SK-N-SH treated with all-trans-retinoic acid at 6 μM for 48 hours (cell line): ENCODE data around the gene DNASE1L1.

ENCODE experiments used
- ATAC-seq: fragments of 200-7000 bp; cut with Tn5 transposase; 3 replicates; pipeline ENCODE4 v1.9.1; 2020; ENCODE audit warnings: mild to moderate bottlenecking, moderate library complexity
- ARNTL ChIP-seq: fragments of 450-650 bp; formaldehyde crosslinking; IDR thresholded peaks from 2 replicates; pipeline ENCODE4 v1.5.0; 2020; ENCODE audit warnings: low read depth, mild to moderate bottlenecking, moderate library complexity, borderline replicate concordance
- CREB5 ChIP-seq: fragments of 250-450 bp; sonication (Bioruptor Pico); IDR thresholded peaks from 2 replicates; pipeline ENCODE4 v1.5.1; 2020; ENCODE audit warnings: low read depth, mild to moderate bottlenecking, moderate library complexity
- CSDC2 ChIP-seq: fragments of 250-450 bp; sonication (Bioruptor Pico); IDR thresholded peaks from 2 replicates; pipeline ENCODE4 v1.5.0; 2020; ENCODE audit warnings: mild to moderate bottlenecking, moderate library complexity
- ESRRG ChIP-seq: fragments of 250-450 bp; sonication (Bioruptor Pico); IDR thresholded peaks from 2 replicates; pipeline ENCODE4 v1.6.1; 2021; ENCODE audit warnings: mild to moderate bottlenecking
- ISL1 ChIP-seq: fragments of 250-450 bp; sonication (Bioruptor Pico); IDR thresholded peaks from 2 replicates; pipeline ENCODE4 v2.1.2; 2022; ENCODE audit warnings: mild to moderate bottlenecking, moderate library complexity
- OSR1 ChIP-seq: fragments of 250-450 bp; sonication (Bioruptor Pico); IDR thresholded peaks from 2 replicates; pipeline ENCODE4 v1.8.0; 2022; ENCODE audit warnings: moderate library complexity, mild to moderate bottlenecking, inconsistent platforms
- PATZ1 ChIP-seq: fragments of 250-450 bp; sonication (Bioruptor Pico); IDR thresholded peaks from 2 replicates; pipeline ENCODE4 v1.8.0; 2020; ENCODE audit warnings: mild to moderate bottlenecking, moderate library complexity, borderline replicate concordance
- POU6F1 ChIP-seq: fragments of 250-450 bp; sonication (Bioruptor Pico); IDR thresholded peaks from 2 replicates; pipeline ENCODE4 v1.8.0; 2021; ENCODE audit warnings: low read depth, mild to moderate bottlenecking, moderate library complexity, borderline replicate concordance
- PPARA ChIP-seq: fragments of 250-450 bp; sonication (Bioruptor Pico); IDR thresholded peaks from 2 replicates; pipeline ENCODE4 v1.5.0; 2020; ENCODE audit warnings: mild to moderate bottlenecking, borderline replicate concordance
- RARB ChIP-seq: fragments of 250-450 bp; sonication (Bioruptor Pico); IDR thresholded peaks from 2 replicates; pipeline ENCODE4 v1.8.0; 2021; ENCODE audit warnings: mild to moderate bottlenecking, moderate library complexity
- SNAI2 ChIP-seq: fragments of 250-450 bp; sonication (Bioruptor Pico); IDR thresholded peaks from 2 replicates; pipeline ENCODE4 v1.5.0; 2020; ENCODE audit warnings: mild to moderate bottlenecking, moderate library complexity
- TCF4 ChIP-seq: fragments of 250-450 bp; sonication (Bioruptor Pico); IDR thresholded peaks from 2 replicates; pipeline ENCODE4 v1.8.0; 2021; ENCODE audit warnings: mild to moderate bottlenecking, moderate library complexity, borderline replicate concordance
- TOX ChIP-seq: fragments of 250-450 bp; sonication (Bioruptor Pico); IDR thresholded peaks from 2 replicates; pipeline ENCODE4 v1.8.0; 2021; ENCODE audit warnings: mild to moderate bottlenecking, moderate library complexity, borderline replicate concordance
- TSHZ2 ChIP-seq: fragments of 250-450 bp; sonication (Bioruptor Pico); IDR thresholded peaks from 2 replicates; pipeline ENCODE4 v1.5.0; 2020; ENCODE audit warnings: mild to moderate bottlenecking, moderate library complexity
- ZC3H10 ChIP-seq: fragments of 250-450 bp; sonication (Bioruptor Pico); IDR thresholded peaks from 2 replicates; pipeline ENCODE4 v1.5.1; 2021; ENCODE audit warnings: mild to moderate bottlenecking, moderate library complexity
- ZFP3 ChIP-seq: fragments of 250-450 bp; sonication (Bioruptor Pico); IDR thresholded peaks from 2 replicates; pipeline ENCODE4 v1.5.0; 2020; ENCODE audit warnings: mild to moderate bottlenecking, moderate library complexity
- ZFP30 ChIP-seq: fragments of 450-650 bp; formaldehyde crosslinking; IDR thresholded peaks from 2 replicates; pipeline ENCODE4 v1.5.0; 2022; ENCODE audit warnings: mild to moderate bottlenecking, moderate library complexity
- ZNF565 ChIP-seq: fragments of 450-650 bp; formaldehyde crosslinking; conservative IDR thresholded peaks from 2 replicates; pipeline ENCODE4 v1.5.0; 2020; ENCODE audit warnings: low read depth, mild to moderate bottlenecking, moderate library complexity
- ZNF70 ChIP-seq: fragments of 450-650 bp; formaldehyde crosslinking; IDR thresholded peaks from 2 replicates; pipeline ENCODE4 v1.5.0; 2020; ENCODE audit warnings: mild to moderate bottlenecking, moderate library complexity
- ZNF8 ChIP-seq: fragments of 450-650 bp; formaldehyde crosslinking; IDR thresholded peaks from 2 replicates; pipeline ENCODE4 v1.5.0; 2020; ENCODE audit warnings: mild to moderate bottlenecking, moderate library complexity

DNASE1L1 gene

GRCh38 chrX:154352466-154352865 lies 56.6 kb downstream of the DNASE1L1 start:
- ATAC-seq, result no peak
- TF ChIP-seq TOX (no peak), ESRRG (CRISPR knock-in tag) (no peak), PATZ1 (CRISPR knock-in tag) (no peak), ZC3H10 (CRISPR knock-in tag) (no peak), POU6F1 (no peak), CSDC2 (CRISPR knock-in tag) (no peak), TSHZ2 (CRISPR knock-in tag) (no peak), ZNF565 (no peak), ZNF70 (CRISPR knock-in tag) (no peak), TCF4 (no peak), OSR1 (no peak), RARB (no peak), ZFP3 (CRISPR knock-in tag) (no peak), CREB5 (CRISPR knock-in tag) (no peak), PPARA (no peak), ARNTL (CRISPR knock-in tag) (no peak), SNAI2 (CRISPR knock-in tag) (no peak), ISL1 (CRISPR knock-in tag) (no peak), ZFP30 (no peak), ZNF8 (no peak)
- TF ChIP-seq, all 23 proteins: peak for 0

GRCh38 chrX:154352012-154352401 lies 57.0 kb downstream of the DNASE1L1 start:
- ATAC-seq, result no peak
- no peak for TF ChIP-seq ISL1 (CRISPR knock-in tag)
- TF ChIP-seq OSR1, result no peak
- TF ChIP-seq ZFP30, result no peak
- TF ChIP-seq POU6F1, result no peak
- no peak for TF ChIP-seq ZNF70 (CRISPR knock-in tag)
- no peak for TF ChIP-seq SNAI2 (CRISPR knock-in tag)
- TF ChIP-seq CREB5 (CRISPR knock-in tag), result no peak
- TF ChIP-seq RARB, result no peak
- TF ChIP-seq ZFP3 (CRISPR knock-in tag), result no peak
- no peak for TF ChIP-seq PPARA
